ENCODE results near the gene MAP4. TPM values are rescaled to one million over a fixed set of nuclear protein-coding genes. Genes with fewer than 3 reads are reported as not detected.

The MAP4 gene
- polyA plus RNA-seq, 1 donor from 2014 or later = 186 TPM

DNA sequence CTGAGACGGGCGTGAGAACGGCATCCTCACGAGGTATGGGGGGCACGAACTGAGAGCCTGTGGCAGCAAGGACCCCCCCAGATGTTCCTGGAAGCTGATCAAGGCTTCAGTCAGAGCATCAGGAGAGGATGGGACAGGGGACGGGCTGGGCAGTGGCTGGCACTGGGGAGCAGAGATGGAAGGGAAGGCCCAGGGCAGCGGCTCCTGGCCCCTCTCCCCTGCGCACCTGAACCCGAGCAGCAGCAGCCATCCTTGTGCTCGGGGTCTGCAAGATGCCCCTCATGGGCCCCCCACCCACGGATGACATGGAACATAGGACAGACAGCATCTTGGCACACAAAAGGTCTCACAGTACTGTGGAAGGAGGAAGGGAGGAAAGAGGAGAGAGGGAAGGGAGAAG, 161.9 kb downstream of the MAP4 start:
- H2AFZ ChIP-seq (ENCODE audit: low read depth, low read length) = no peak overlapping the region
- H3K9ac ChIP-seq (ENCODE audit: low read length) = no peak overlapping the region
- H3K4me2 ChIP-seq (ENCODE audit: low read length) = no peak overlapping the region
- H3K9me2 ChIP-seq (ENCODE audit: insufficient read depth, low read length) = no peaks in the 10 kb centered on the region
- H3K27ac ChIP-seq (ENCODE audit: low read length) = no peak overlapping the region
- TF ChIP-seq MXI1 (conservative IDR thresholded peaks at IDR 0.05; ENCODE audit: poor library complexity, severe bottlenecking) (no peak), EP300 (conservative IDR thresholded peaks at IDR 0.05; ENCODE audit: poor library complexity, severe bottlenecking) (no peak), TAF1 (IDR thresholded peaks at IDR 0.05; ENCODE audit: low read depth) (no peak), POLR2AphosphoS5 (IDR thresholded peaks at IDR 0.05) (no peak), RAD21 (conservative IDR thresholded peaks at IDR 0.05) (no peak), SMC3 (conservative IDR thresholded peaks at IDR 0.05; ENCODE audit: poor library complexity) (no peak), EZH2 (IDR thresholded peaks at IDR 0.05; ENCODE audit: borderline replicate concordance, insufficient read depth, low read length, poor library complexity, severe bottlenecking) (no peak)
- TF ChIP-seq, protein P1, sequence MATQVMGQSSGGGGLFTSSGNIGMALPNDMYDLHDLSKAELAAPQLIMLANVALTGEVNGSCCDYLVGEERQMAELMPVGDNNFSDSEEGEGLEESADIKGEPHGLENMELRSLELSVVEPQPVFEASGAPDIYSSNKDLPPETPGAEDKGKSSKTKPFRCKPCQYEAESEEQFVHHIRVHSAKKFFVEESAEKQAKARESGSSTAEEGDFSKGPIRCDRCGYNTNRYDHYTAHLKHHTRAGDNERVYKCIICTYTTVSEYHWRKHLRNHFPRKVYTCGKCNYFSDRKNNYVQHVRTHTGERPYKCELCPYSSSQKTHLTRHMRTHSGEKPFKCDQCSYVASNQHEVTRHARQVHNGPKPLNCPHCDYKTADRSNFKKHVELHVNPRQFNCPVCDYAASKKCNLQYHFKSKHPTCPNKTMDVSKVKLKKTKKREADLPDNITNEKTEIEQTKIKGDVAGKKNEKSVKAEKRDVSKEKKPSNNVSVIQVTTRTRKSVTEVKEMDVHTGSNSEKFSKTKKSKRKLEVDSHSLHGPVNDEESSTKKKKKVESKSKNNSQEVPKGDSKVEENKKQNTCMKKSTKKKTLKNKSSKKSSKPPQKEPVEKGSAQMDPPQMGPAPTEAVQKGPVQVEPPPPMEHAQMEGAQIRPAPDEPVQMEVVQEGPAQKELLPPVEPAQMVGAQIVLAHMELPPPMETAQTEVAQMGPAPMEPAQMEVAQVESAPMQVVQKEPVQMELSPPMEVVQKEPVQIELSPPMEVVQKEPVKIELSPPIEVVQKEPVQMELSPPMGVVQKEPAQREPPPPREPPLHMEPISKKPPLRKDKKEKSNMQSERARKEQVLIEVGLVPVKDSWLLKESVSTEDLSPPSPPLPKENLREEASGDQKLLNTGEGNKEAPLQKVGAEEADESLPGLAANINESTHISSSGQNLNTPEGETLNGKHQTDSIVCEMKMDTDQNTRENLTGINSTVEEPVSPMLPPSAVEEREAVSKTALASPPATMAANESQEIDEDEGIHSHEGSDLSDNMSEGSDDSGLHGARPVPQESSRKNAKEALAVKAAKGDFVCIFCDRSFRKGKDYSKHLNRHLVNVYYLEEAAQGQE (IDR thresholded peaks at IDR 0.05; ENCODE audit: borderline replicate concordance) = no peak
- TF ChIP-seq, protein P2, sequence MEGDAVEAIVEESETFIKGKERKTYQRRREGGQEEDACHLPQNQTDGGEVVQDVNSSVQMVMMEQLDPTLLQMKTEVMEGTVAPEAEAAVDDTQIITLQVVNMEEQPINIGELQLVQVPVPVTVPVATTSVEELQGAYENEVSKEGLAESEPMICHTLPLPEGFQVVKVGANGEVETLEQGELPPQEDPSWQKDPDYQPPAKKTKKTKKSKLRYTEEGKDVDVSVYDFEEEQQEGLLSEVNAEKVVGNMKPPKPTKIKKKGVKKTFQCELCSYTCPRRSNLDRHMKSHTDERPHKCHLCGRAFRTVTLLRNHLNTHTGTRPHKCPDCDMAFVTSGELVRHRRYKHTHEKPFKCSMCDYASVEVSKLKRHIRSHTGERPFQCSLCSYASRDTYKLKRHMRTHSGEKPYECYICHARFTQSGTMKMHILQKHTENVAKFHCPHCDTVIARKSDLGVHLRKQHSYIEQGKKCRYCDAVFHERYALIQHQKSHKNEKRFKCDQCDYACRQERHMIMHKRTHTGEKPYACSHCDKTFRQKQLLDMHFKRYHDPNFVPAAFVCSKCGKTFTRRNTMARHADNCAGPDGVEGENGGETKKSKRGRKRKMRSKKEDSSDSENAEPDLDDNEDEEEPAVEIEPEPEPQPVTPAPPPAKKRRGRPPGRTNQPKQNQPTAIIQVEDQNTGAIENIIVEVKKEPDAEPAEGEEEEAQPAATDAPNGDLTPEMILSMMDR (IDR thresholded peaks at IDR 0.05; ENCODE audit: poor library complexity, severe bottlenecking) = no peak
- peaks cover 5% of the 10 kb centered on the region for H3K36me3 ChIP-seq (ENCODE audit: insufficient read depth, low read length)
- no peaks in the 10 kb centered on the region for H3K79me2 ChIP-seq (replicated peaks; ENCODE audit: insufficient read depth, low read length)
- no peaks in the 10 kb centered on the region for H3K9me3 ChIP-seq (ENCODE audit: low read length)
- no peaks in the 10 kb centered on the region for H3F3A ChIP-seq (ENCODE audit: insufficient read depth, low read length, poor library complexity, severe bottlenecking)
- no peaks in the 10 kb centered on the region for H3K27me3 ChIP-seq (ENCODE audit: insufficient read depth, low read depth, low read length)
- H4K20me1 ChIP-seq (ENCODE audit: insufficient read depth) = no peaks in the 10 kb centered on the region
- no peak overlapping the region for H3K4me3 ChIP-seq (ENCODE audit: low read length)

DNA sequence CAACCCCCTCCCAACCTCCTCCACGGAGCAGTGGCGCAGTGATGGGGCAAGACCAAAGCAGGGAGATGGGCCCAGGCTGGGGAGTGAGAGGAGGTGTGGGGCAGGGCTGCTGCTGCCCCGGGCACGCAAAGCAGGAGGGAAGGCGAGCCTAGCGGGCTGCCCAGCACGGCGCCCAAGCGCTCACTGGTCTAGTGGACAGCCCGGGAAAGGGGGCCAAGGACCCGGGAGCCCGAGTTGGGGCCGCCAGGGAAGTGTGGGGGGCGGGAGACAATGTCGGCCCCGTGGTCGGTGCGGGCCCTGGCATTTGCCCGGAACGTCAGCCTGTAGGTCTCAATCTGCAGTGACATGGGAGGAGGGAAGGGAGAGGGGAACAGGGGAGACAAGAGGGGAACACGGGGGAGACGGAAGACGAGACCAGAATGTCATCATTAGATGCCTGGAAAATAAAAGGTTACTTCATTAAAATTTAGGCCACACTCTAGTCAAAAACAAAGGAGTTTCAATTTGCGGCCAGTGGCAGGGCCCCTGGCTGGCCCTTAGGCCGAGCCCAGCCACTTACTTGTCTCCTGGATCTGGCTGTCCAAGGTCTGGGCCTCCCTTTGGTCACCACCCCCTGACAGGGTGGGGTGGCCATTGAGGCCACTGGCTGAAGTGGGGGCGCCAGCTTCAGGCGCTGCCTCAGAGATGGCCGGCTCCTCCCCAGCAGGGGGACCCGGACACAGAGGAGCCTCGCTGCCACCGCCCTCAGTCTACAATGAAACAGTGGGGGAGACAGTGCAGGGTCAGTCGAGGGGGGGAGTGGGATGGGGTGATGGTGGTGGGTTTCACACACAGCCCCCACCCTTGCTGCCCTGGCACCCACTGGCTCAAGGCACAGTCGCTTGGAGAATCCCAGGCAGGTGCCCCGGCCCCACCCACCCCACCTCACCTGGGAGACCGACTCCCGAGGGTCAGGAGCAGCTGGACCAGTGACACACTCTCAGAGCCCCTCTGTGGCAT, 163.3 kb downstream of the MAP4 start:
- Histone ChIP-seq H3K4me3 (ENCODE audit: low read length) (no peak overlapping the region), H3K36me3 (ENCODE audit: insufficient read depth, low read length) (peaks cover 5% of the 10 kb centered on the region), H3F3A (ENCODE audit: insufficient read depth, low read length, poor library complexity, severe bottlenecking) (no peaks in the 10 kb centered on the region), H3K9ac (ENCODE audit: low read length) (no peak overlapping the region), H3K27me3 (ENCODE audit: insufficient read depth, low read depth, low read length) (no peaks in the 10 kb centered on the region), H3K4me2 (ENCODE audit: low read length) (no peak overlapping the region), H3K27ac (ENCODE audit: low read length) (no peak overlapping the region), H3K79me2 (replicated peaks; ENCODE audit: insufficient read depth, low read length) (no peaks in the 10 kb centered on the region), H3K9me3 (ENCODE audit: low read length) (no peaks in the 10 kb centered on the region), H2AFZ (ENCODE audit: low read depth, low read length) (no peak overlapping the region), H4K20me1 (ENCODE audit: insufficient read depth) (no peaks in the 10 kb centered on the region), H3K9me2 (ENCODE audit: insufficient read depth, low read length) (no peaks in the 10 kb centered on the region)
- TF ChIP-seq RAD21 (conservative IDR thresholded peaks at IDR 0.05) (no peak), SMC3 (conservative IDR thresholded peaks at IDR 0.05; ENCODE audit: poor library complexity) (no peak), EZH2 (IDR thresholded peaks at IDR 0.05; ENCODE audit: borderline replicate concordance, insufficient read depth, low read length, poor library complexity, severe bottlenecking) (no peak), MXI1 (conservative IDR thresholded peaks at IDR 0.05; ENCODE audit: poor library complexity, severe bottlenecking) (no peak), EP300 (conservative IDR thresholded peaks at IDR 0.05; ENCODE audit: poor library complexity, severe bottlenecking) (no peak), POLR2AphosphoS5 (IDR thresholded peaks at IDR 0.05) (no peak), TAF1 (IDR thresholded peaks at IDR 0.05; ENCODE audit: low read depth) (no peak)
- TF ChIP-seq, protein P2 (IDR thresholded peaks at IDR 0.05; ENCODE audit: poor library complexity, severe bottlenecking) = no peak
- TF ChIP-seq, protein P1 (IDR thresholded peaks at IDR 0.05; ENCODE audit: borderline replicate concordance) = no peak
